GM19372 (cell line): ENCODE measurements around the gene CFAP100.

ENCODE experiments used
- ATAC-seq: cut with Tn5 transposase; IDR thresholded peaks from one replicate; pipeline ENCODE4 v1.9.1; 2021; ENCODE audit warnings: mild to moderate bottlenecking, low read depth, moderate library complexity; ENCODE audit not compliant: unreplicated experiment

Gene CFAP100

GRCh38 chr3:126439346-126439967 lies 44.7 kb downstream of the CFAP100 start:
- ATAC-seq = no peak

DNA sequence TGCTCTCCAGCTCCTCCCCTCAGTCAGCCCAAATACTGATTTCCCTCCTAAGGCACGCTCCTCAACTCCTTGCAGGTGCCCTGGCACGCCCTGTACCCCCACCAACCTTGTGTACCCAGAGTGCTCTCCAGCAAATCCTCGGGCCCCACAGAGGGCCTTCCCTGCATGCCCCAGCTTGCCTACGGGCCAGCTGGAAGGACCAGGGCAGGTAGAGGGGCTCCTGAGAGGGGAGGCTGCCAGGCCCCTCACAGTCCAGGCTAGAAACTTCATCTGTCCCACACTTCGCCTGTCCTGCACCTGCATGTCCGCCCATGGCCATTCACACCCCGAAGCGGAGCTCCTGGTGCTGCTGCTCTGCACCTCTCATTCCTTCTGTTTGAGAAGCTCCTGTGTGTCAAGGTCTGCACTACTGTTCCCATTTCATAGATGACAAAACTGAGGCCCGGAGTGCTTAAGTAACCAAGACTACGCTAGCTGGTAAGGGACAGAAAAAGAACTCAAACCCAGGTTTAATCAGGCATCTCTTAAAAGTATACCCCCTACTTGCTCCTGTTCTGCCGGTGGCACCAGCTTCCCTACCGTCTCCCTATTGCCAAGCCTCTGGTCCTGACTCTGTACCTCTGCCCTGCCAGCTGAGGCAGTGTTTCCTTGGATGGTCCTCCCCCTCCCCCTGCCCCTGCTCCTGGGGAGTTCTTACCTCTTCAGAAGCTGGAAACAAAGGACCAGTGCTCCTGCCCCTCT lies 45.4 kb downstream of the CFAP100 start:
- no peak for ATAC-seq

DNA sequence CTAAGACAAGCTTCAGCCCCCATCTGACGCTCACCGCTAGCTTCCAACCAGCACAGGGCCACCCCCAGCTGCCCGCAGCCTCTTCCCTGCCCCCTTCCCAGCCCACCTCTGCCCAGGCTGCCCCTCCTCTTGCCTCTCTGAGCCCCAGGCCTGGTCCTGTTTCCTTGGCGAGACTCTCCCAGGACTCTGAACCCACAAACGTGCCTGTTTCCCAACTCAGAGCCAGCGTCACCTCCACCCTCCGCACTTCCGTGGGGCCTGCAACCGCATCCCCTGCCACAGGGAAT lies 45.9 kb downstream of the CFAP100 start:
- no peak for ATAC-seq

- ATAC-seq = no peak
These were observed 46.7 kb downstream of the CFAP100 start for GRCh38 chr3:126441256-126441880.

- ATAC-seq = no peak
These were observed 47.6 kb downstream of the CFAP100 start for GRCh38 chr3:126442094-126442855.

DNA sequence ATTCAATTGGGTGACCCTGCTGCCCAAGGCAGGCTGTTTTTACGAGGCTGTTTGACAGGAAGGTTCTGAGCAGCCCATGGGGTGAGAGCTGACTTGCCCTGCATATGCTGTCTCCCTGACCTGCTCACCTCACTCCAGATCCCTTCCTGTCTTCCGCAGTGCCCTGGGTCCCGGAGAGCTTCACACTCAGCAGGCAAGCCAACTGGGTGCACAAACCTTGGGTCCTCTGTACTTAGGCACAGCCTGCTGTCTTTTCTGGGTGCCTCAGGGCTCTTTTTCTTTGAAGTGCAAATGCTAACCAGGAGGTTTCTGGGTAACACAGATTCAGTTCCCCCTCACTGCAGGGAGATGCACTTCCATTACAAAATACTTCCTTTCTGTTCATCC lies 48.1 kb downstream of the CFAP100 start:
- ATAC-seq = no peak

GRCh38 chr3:126445506-126445905 lies 50.8 kb downstream of the CFAP100 start:
- ATAC-seq = no peak

DNA sequence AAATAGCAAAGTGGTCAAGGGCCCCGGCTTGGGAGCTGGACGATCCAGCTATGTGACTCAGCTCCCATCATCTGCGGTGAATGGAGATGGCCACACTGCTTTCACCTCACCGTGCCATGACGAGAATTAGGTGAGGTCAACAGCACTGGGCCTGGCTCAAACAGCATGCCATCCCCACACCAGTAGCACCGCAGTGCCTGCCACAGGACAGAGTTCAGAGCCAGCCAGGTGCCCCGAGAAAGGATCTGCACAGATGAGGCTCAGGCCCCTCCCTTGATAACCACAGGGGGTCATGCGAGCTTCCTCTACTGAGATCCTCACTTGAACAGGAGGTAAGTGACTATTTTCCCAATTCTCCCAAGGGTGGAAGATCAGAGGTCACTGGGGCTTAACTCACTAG lies 51.6 kb downstream of the CFAP100 start:
- ATAC-seq = no peak

- ATAC-seq = no peak
These were observed 52.1 kb downstream of the CFAP100 start for GRCh38 chr3:126446791-126447190.

- no peak for ATAC-seq
These were observed 52.9 kb downstream of the CFAP100 start for GRCh38 chr3:126447456-126448106.

DNA sequence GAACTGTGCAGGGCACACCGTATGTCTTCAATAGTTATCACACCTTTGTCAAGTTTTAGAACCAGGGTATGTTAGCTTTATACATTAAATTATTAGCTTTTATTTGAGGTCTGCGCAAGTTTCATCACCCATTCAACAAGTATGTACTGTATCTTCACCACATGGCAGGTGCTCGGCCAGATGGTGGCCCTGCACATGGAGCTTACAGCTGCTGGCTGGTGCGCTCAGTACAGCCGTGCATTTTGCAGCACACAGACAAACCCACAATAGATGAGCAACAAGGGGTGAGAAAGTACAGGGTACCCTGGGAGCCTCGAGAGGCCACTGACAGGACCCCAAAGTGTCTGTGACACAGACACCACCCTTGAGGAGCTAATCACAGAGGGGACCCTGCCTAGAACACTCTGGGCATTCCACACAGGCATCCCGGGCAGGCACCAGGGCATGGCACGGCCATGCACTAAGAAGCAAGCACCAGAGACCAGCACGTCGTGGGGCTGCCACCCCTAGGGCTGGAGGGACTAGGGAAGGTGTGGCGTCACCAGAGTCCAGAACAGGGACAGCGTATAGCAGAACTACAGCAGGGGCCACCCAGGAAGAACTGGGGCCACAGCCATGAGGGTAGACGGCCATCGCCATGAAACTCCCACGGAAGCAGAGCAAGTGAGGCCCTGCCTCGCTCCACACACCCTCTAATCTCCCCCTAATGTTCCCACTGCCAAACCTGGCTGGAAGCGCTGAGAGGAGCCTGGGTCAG lies 53.6 kb downstream of the CFAP100 start:
- ATAC-seq = no peak

DNA sequence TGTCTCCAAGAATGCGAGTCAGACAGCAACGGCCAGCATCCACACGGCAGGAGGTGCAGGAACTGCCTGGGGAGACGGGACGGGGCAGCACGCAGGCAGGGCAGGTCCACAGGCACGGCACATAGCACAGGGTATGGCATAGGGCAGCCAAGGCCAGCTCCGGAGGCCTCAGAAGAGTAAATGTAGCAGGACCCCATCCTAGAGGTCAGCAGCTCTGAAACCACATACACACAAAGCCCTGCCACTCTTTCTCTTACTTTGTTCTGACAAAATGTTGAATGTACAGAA lies 54.1 kb downstream of the CFAP100 start:
- no peak for ATAC-seq

DNA sequence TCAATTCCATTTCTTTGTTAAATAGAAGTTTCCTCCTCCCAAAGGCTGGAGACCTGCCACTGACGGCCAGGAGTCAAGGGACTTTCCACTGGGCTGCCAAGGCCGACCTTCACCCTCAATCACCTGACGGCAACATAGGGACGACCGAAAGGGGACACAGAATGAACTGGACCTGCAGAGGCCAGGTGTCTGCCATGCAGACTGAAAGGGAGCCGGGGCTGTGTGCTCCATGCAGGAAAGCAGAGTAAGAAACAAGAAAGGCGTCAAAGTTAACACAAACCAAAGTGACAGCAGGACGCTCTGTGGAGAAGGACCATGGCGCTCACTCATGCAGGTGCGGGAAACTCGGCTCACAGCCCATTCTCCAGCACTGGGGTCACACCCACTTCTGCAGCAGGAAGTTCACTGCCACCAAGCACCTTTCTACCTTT lies 54.9 kb downstream of the CFAP100 start:
- ATAC-seq = no peak

DNA sequence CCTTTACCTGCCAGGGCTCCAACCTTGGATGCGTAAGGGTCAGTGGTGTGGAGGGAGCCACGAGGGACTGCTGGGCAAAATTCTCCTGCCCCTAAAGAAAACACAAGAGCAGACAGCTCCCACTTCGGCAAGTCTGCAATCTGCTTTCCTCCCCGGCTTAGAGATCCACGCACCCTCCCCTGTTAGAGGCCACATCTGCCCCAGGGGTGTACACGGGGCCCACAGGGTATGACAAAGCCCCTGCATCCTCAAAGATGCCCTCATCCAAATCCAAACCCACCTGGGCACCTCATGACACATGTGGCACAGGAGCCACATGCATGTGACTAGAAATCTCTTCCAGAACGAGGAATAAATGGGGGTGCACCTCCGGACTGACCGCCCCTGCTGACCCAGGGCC lies 55.5 kb downstream of the CFAP100 start:
- ATAC-seq = no peak

- no peak for ATAC-seq
These were observed 56.0 kb downstream of the CFAP100 start for GRCh38 chr3:126450744-126451143.

- ATAC-seq = no peak
These were observed 56.8 kb downstream of the CFAP100 start for GRCh38 chr3:126451511-126451910.

GRCh38 chr3:126452213-126452612 lies 57.5 kb downstream of the CFAP100 start:
- no peak for ATAC-seq

- no peak for ATAC-seq
These were observed 59.3 kb downstream of the CFAP100 start for GRCh38 chr3:126454025-126454424.

GRCh38 chr3:126454437-126455198 lies 59.9 kb downstream of the CFAP100 start:
- no peak for ATAC-seq

DNA sequence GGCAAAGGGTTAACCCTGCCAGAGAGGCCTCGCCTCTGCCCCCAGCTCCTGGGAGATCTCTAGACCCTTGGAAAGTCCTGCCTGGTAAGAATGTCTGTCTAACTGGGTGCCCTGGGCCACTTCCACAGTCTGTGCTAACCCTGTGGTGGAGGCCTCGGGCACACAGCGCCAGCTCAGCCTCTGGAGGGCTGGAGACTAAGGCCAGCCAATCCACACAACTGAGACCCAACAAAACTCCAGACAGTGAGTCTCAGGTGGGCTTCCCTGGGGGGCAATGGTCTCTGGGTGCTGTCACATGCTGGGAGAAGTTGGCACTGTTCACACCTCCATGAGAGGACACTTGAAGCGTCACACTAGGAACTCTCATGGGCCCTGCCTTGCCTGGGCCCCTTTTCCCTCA lies 61.5 kb downstream of the CFAP100 start:
- ATAC-seq = no peak
